WTC11 (cell line): ENCODE measurements around the gene TIPARP.

ENCODE experiments used
- ELF4 ChIP-seq: sonication (generic); formaldehyde crosslinking; IDR thresholded peaks from 2 replicates; pipeline ENCODE4 v1.8.1; 2022; ENCODE audit warnings: low read depth, mild to moderate bottlenecking, moderate library complexity, missing genetic modification reagents
- FOXP1 ChIP-seq: sonication (generic); formaldehyde crosslinking; IDR thresholded peaks from 2 replicates; pipeline ENCODE4 v1.8.0; 2022; ENCODE audit warnings: missing genetic modification reagents, mild to moderate bottlenecking, moderate library complexity, borderline replicate concordance
- NR2C2 ChIP-seq: sonication (generic); formaldehyde crosslinking; IDR thresholded peaks from 2 replicates; pipeline ENCODE4 v1.8.0; 2022; ENCODE audit warnings: mild to moderate bottlenecking, missing genetic modification reagents
- TEAD4 ChIP-seq: sonication (generic); formaldehyde crosslinking; IDR thresholded peaks from 2 replicates; pipeline ENCODE4 v1.8.0; 2022; ENCODE audit warnings: mild to moderate bottlenecking, missing genetic modification reagents
- TF ChIP-seq, protein P1 (sequence below): sonication (generic); formaldehyde crosslinking; IDR thresholded peaks from 2 replicates; pipeline ENCODE4 v1.8.1; 2023; ENCODE audit warnings: mild to moderate bottlenecking, moderate library complexity, missing genetic modification reagents
- TF ChIP-seq, protein P2 (sequence below): fragments of 200-600 bp; IDR thresholded peaks from 2 replicates; pipeline ENCODE4 v1.8.0; 2022; ENCODE audit warnings: antibody characterized with exemption
- TF ChIP-seq, protein P3 (sequence below): sonication (generic); formaldehyde crosslinking; IDR thresholded peaks from 2 replicates; pipeline ENCODE4 v1.8.1; 2023; ENCODE audit warnings: mild to moderate bottlenecking, missing genetic modification reagents, moderate library complexity
- TF ChIP-seq, protein P4 (sequence below): fragments of 250-450 bp; sonication (Bioruptor Pico); IDR thresholded peaks from 2 replicates; pipeline ENCODE4 v1.8.0; 2021; ENCODE audit warnings: mild to moderate bottlenecking
- TF ChIP-seq, protein P5 (sequence below): sonication (generic); formaldehyde crosslinking; IDR thresholded peaks from 2 replicates; pipeline ENCODE4 v1.8.0; 2022; ENCODE audit warnings: mild to moderate bottlenecking, missing genetic modification reagents
- TF ChIP-seq, protein P6 (sequence below): sonication (generic); formaldehyde crosslinking; IDR thresholded peaks from 2 replicates; pipeline ENCODE4 v1.8.0; 2023; ENCODE audit warnings: missing genetic modification reagents

DNA sequence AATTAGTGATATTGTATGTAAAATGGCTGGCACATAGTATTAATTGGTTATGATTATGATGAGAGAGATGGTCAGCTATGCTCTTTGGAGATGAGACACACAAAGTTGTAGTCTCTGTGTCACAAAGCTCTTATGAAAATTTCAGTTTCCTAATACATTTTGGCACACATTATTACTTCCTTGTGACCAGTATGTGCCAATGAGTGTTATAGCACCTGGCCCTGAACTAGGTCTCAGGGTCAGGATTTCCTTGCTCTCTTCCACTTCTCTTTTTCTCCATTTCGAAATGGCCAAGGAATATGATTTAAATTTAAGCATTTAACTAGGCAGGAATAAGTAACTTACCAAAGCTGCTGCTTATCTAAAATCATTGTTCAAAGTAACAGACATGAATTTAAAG lies 28.0 kb downstream of the TIPARP start:
- TF ChIP-seq, protein P1, sequence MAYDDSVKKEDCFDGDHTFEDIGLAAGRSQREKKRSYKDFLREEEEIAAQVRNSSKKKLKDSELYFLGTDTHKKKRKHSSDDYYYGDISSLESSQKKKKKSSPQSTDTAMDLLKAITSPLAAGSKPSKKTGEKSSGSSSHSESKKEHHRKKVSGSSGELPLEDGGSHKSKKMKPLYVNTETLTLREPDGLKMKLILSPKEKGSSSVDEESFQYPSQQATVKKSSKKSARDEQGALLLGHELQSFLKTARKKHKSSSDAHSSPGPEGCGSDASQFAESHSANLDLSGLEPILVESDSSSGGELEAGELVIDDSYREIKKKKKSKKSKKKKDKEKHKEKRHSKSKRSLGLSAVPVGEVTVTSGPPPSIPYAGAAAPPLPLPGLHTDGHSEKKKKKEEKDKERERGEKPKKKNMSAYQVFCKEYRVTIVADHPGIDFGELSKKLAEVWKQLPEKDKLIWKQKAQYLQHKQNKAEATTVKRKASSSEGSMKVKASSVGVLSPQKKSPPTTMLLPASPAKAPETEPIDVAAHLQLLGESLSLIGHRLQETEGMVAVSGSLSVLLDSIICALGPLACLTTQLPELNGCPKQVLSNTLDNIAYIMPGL (CRISPR knock-in tag) = no peak
- TF ChIP-seq, protein P2, sequence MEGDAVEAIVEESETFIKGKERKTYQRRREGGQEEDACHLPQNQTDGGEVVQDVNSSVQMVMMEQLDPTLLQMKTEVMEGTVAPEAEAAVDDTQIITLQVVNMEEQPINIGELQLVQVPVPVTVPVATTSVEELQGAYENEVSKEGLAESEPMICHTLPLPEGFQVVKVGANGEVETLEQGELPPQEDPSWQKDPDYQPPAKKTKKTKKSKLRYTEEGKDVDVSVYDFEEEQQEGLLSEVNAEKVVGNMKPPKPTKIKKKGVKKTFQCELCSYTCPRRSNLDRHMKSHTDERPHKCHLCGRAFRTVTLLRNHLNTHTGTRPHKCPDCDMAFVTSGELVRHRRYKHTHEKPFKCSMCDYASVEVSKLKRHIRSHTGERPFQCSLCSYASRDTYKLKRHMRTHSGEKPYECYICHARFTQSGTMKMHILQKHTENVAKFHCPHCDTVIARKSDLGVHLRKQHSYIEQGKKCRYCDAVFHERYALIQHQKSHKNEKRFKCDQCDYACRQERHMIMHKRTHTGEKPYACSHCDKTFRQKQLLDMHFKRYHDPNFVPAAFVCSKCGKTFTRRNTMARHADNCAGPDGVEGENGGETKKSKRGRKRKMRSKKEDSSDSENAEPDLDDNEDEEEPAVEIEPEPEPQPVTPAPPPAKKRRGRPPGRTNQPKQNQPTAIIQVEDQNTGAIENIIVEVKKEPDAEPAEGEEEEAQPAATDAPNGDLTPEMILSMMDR = no peak
- TF ChIP-seq TEAD4 (CRISPR knock-in tag) (no peak), NR2C2 (CRISPR knock-in tag) (no peak), ELF4 (CRISPR knock-in tag) (no peak), FOXP1 (no peak)
- TF ChIP-seq, protein P3, sequence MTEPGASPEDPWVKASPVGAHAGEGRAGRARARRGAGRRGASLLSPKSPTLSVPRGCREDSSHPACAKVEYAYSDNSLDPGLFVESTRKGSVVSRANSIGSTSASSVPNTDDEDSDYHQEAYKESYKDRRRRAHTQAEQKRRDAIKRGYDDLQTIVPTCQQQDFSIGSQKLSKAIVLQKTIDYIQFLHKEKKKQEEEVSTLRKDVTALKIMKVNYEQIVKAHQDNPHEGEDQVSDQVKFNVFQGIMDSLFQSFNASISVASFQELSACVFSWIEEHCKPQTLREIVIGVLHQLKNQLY (CRISPR knock-in tag) = no peak
- TF ChIP-seq, protein P4, sequence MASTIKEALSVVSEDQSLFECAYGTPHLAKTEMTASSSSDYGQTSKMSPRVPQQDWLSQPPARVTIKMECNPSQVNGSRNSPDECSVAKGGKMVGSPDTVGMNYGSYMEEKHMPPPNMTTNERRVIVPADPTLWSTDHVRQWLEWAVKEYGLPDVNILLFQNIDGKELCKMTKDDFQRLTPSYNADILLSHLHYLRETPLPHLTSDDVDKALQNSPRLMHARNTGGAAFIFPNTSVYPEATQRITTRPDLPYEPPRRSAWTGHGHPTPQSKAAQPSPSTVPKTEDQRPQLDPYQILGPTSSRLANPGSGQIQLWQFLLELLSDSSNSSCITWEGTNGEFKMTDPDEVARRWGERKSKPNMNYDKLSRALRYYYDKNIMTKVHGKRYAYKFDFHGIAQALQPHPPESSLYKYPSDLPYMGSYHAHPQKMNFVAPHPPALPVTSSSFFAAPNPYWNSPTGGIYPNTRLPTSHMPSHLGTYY = no peak
- TF ChIP-seq, protein P5, sequence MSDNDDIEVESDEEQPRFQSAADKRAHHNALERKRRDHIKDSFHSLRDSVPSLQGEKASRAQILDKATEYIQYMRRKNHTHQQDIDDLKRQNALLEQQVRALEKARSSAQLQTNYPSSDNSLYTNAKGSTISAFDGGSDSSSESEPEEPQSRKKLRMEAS (CRISPR knock-in tag) = no peak
- TF ChIP-seq, protein P6, sequence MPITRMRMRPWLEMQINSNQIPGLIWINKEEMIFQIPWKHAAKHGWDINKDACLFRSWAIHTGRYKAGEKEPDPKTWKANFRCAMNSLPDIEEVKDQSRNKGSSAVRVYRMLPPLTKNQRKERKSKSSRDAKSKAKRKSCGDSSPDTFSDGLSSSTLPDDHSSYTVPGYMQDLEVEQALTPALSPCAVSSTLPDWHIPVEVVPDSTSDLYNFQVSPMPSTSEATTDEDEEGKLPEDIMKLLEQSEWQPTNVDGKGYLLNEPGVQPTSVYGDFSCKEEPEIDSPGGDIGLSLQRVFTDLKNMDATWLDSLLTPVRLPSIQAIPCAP (CRISPR knock-in tag) = no peak
